GM19452 (cell line): ENCODE measurements around the gene FBXW8.

ENCODE experiments used
- ATAC-seq: cut with Tn5 transposase; IDR thresholded peaks from one replicate; pipeline ENCODE4 v1.9.1; 2021; ENCODE audit not compliant: unreplicated experiment

FBXW8 gene

DNA sequence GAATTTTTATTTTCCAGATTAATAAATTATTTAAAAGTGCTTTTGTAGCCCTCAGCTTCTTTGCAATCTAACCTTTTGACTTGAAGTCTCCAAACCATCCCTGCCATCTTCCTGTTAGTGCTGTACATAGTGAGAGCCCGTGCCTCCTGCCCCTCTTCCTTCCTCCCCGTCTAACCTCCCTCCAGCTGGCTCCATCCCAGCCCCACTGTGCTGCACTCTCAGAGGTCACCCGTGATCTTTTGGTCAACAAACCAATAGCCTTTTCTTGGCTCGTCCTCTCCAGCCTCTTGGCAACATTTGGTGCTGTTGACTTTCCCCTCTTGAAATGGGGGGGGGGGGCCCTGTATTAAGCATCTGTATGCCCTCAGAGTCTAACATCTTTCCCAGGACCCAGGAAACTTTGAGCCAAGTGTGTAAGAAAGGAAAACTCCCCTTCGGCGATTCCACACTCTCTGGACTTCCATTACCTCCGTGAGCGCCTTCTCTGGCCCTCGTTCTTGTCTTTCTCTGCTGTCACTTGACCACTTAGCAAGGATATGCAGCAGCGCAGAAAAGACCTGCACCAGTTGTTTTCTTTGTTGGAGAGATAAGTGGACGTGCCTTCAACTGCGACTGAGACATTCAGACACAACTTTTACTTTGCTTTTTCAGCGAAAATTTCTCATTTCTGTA lies 44.1 kb downstream of the FBXW8 start:
- no peak for ATAC-seq

DNA sequence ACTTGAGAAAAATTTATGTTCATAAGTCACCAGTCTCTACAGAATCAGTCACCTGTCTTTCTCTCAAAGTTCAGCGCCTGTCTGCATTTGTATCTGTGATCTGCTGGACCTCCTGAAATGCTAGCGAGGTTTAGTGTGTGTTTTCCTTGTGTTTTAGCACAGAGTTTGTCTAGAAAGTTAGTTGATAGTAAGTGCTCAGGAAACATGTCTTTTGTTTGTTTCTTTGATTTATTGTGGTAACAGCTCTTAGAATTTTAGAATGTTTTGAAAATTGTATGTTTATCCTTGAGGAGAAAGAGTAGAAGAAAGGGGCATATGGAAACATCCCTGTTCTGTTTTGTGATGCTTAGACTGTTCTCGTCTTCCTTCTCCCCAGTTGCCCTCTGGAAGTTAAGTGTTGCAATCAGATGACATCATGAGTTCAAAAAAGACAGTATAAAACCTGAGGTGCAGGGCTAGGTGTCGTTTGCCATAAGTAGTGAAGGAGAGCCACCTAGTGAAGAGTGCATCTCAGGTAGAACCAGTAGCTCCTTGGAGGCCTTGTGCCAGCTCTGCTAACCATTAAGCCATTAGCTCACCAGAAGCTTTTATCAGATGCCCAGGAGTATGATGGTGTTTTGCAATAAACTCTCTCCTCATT lies 44.8 kb downstream of the FBXW8 start:
- no peak for ATAC-seq

DNA sequence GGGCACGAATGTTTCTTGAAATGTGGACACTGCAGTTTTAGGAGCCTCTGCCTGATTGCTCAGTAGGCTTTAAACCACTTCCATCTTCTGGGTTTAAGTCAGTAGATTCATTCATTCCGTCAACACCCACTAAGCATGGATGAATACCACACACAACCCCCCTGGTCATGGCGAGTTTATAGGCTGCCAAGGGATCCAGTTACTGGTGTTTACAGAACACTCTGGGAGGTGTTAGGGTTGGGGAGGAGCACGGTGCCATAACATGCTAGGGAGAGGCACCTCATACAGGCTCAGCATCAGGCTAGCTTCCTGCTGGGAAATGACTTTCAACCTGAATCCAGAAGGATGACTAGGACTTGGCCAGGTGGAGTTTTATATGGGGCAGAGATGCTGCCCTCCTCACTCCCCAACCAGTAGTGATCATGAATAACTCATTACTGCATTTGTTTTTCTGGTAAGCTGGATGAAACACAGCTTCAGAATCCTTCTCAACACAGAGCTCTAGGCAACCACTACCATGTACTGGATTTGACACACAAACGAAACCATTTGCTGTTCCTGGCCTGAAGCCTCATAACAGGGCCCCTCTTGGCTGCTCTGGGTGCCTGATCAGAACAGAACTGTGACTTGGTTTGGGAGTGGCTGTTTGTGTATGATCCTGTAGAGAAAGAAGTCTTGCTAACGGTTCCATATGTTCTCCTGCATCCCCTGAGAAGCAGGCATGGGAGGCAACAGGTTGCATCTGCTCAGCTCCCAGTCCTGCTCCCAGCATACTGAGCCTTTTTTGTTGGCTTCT lies 47.9 kb downstream of the FBXW8 start:
- ATAC-seq, result no peak

DNA sequence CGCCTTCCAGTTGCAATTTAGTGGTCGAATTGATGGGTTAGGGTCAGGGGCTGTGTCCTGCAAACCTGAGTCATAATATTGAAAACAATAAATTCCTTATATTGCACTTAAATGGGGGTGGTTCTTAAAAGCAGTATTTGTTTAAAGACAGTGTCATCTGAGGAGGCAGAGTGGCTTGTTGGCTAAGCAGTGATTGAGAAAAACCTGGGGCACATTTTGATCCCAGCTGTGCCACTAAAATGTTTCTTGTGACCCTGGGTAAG lies 48.4 kb downstream of the FBXW8 start:
- ATAC-seq, result no peak

DNA sequence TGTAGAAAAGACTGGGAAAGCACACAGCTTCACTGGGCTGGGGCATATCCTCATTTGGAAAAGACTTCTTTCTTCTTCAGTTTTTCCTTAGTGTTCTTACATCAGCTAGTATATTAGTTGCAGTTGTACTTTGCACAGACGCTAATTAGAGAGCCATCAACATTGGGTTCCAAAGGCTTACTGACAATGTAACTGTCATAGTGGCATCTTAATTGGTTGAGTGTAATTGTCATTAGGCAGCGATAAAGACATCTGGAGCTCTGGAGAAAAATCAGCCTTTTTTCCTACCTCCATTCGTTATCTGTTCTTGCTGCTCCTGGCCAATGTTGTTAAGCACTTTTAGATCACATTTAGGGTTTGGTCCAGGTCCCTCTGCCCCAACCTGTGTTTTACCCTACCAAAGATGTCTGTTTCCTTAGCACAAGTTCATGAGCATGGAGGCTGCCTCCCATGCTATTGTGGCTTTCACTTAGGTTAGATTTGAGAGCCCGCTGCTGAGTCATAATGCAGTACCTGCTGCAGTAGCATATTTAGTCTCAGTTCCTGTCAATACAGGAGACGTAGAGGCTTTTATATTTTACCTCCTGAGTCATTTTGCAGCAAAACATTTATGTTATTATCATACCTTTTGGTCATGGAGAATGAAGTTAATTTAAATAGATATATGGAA lies 49.2 kb downstream of the FBXW8 start:
- ATAC-seq, result peak; percentile 97

DNA sequence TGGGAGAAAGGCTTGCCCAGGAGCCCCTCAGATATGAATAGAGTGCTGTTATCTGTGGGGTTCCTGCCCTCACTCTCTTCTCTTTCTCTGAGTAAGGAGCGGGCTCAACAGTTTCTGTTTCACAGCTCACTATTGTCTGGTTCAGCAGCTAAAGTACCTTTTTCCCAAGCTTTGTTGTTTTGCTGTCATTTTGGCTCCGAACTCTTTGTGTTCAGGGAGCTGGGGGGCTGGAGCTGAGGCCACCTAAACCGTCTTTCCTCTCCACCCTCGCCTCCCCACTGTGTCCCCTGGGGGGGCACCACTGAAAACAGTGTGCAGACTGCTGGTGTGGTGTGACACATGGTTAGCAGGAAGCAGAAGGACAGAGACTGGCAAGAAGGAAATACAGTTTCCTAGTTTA lies 51.4 kb downstream of the FBXW8 start:
- no peak for ATAC-seq

DNA sequence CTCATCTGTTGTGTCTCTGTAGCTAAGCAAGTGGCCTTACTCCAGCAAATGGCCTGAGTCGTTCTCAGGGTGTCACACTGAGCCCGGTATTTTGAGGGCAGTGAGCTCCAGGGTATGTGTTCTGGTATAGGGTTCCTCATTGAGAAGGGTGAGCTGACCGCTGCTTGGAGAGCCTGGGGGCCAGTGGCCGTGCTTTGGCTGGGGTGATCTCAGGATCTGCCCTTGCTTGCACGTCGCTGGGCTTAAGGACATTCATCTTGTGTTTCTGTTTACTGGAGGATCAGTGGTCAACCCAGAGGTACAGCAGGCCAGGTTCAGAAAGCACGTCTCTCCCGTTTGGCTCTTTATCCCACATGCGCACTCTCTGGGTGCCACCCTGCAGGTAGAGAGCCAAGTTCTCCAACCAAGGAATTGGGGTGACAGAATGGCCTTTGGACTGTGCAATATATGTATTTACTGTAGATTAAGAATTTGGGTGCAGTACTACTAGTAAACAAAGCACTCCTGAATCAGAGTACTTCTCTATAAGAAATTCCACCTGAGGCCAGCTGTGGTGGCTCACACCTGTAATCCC lies 52.1 kb downstream of the FBXW8 start:
- no peak for ATAC-seq

DNA sequence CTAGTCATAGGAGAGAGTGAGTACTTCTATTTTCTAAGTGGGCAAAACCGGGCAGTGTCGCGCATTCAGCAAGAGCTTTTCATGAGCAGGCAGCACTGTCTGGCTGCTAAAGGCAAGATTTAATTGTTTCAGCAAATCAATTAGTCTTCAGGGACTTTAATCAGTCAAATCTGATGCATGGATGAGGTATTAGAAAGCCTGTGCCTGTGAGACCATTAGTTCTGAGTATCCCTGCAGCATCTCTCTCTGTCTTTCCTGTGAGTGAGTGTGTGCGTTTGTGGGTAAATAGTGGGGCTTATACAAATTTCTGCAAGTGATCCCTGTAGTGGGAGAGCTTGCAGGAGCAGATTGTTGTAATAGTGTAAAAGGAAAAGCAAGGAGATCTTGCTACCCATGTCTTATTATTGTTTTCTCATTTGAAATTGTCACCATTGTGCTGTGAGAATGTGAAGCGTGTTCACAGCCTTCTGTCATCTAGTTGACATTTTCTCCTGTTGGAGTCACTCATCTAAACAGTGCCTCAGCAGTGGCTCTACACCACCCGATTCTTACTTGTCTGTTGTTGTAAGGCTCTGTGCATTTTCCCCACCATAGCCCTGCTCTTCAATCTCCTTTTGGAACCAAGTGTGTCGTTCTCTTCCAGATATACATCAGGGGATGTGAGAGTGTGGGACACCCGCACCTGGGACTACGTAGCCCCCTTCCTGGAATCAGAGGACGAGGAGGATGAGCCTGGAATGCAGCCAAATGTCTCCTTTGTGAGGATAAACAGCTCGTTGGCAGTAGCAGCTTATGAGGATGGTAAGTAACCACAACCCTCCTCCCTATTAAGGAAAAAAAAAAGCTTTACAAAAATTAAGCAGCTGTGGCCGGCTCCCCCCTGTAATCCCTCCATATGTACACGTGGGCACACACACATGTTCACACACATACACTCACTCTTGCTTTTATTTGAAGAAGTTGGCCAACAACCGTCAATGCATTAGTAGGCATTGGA lies 53.6 kb downstream of the FBXW8 start:
- no peak for ATAC-seq

DNA sequence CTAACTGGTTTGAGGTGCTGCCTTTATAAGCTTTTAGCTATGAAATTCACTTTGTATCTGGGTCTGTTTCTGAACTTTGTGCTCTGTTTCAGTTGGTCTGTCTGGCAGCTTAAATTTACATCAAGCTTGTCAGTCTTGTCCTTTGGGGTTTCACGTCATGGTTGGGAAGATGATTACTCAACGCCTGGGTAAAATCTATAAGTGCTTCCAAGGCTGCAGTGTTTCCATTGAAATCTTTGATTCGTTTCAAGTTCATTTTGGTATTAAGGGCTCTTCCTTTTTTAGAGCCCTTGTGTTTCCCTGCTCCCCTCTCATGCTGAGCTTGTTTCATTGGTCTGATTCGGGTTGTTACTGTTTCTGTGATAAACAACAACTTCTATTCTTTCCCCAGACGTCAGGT lies 58.2 kb downstream of the FBXW8 start:
- ATAC-seq, result no peak

DNA sequence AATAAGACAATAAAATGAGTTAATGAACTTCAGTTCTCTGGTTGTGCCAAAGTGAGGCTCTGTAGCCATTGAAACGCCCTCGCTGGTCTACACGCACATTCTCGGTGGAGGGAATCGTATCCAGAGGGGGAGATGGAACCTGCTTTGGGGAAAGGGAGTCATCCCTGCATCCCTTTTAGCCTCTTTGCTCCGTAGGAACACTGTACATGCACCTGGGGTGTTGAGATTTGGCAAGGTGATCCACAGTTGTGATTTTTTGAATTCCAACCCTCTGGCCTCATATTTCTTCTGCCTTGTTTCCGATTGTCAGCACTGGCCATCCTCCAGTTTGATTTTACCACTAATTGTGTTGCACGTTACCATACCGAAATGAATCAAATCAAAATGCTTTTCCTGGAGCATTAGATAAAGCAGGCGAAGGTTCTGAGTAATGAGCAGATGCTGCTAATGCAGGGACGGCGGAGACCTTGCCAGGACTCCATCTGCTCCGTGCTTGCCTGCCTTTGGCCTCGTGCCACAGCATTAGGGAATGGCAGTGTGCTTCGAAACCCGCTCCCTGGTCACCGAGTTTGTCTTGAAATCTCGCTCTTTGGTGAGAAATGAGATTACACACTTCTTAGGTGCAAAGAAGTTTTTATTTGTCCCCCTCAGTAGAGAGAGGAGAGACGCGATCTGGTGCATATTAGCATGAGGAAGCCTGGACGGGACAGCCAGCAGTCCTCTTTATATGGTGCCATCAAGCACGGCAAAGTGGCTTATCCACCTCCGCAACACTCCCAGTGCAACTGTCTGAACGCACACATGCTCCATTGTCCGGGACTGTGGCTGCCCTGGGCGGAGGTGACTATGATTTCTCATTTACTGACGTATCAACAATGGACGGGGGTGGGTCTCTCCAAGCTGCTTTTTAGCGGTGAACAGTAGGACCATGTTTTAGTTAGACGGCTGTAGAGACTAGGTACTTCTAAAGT lies 59.1 kb downstream of the FBXW8 start:
- no peak for ATAC-seq

DNA sequence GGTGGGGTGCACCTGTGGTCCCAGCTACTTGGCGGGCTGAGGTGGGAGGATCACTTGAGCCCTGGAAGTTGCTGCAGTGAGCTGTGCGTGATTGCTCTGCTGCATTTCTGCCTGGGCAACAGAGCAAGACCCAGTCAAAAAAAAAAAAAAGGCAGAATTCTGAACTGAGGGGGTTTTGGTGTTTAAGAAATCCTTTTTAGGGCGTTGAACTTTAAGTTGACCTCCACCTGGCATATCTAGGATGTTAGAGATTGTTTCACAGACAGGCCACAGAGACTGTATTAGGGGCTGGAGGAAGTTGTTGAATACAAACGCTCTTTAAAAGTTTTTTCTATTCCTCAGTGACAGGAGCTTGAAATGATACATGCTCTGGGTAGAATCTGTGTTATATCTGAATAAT lies 60.5 kb downstream of the FBXW8 start:
- ATAC-seq, result no peak

DNA sequence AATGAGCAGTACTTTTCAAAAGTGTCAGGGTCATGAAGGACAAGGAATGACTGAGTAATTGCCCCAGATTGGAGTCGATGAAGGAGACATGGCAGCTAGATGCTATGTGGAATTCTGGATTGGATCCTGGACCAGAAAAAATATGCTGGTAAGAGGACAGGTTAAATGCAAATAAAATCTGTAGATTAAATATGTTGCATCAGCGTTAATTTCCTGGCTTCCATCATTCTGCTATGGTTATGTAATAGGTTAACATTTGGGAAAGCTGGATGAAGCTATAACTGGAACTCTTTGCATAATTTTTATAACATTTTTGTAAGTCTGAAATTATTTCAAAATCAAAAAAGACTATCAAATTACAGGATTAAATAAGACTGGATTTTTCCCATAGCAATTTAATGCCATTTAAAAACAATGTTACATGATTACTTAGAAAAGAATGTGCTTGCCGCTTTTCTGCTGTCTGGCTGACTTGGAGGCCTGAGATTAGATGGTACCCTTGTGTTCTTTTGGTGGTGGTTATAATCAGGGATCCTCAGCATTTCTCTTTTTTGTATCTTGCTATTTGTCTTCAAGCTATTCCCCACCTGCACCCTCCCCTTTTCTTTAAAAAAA lies 65.1 kb downstream of the FBXW8 start:
- no peak for ATAC-seq

DNA sequence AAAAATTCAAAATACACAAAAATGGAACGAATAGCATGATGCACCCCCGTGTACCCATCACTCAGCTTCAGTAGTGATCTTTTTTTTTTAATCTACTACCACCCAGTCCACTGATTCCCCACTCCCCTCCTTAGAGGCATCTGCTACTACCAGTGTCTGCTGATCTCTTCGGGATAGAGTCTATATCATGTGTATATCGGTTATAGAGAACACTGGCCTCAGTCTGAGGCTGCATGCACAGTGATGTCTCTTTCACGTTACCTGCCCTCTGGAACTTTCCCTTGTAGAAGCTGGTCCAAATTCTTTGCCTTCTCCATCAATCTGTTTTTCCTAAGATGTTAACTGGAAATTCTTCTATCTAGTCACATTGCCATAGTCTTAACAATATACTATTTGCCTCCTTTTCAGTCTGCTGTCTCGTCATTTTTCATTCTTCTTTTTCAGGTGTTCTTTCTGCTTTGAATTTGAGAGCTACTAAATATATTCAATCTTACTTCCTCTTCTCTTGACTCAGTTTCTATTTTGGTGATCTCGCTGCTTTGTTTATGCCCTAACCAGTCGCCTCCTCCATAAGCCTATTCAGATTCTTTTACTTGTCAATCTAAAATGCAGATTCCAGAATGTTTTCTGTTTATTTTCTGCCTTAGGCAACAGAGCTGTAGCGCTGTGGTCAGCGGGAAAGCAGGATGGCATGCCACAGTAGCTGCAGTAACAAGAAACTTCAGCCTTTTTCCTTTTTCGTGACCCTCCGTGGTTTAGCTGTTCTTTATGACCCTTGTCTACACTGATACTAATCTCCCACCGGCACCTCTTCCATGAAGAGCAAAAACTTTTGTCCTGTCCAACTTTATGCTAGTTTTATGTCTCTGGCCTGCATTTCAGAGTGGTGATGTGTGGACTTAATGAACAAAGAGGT lies 67.0 kb downstream of the FBXW8 start:
- no peak for ATAC-seq

DNA sequence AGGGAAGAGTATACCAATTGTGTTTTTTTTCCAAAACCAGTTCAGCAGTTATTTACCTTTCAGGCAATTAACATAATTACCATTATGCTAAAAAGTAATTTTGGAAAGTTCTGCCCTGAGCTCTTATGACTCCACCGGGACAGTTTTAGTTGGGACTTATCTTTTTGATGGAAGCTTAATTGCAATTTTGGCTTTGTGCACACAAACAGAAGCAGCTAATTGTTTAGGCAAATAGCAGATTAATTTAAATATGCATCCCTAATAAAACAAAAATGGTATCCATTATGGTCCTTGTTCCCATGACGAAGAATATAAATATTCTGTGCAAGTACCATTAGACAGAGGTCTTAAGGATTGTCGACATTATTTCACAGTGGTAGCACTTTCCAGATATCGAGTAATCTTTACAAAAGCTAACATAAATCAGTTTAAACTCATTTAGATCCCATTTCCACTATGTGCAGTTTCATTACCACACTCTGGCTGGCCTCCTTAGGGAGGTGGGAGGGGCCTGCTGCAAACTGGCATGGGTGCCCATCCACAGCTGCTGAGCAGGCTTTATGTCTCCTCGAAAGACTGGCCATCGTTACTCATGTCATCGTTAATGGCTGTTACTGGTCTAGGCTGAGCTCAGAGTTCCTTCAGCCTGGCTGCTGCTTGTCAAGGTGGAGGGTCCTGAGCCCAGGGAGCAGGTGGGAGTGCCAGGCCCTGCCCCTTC lies 68.2 kb downstream of the FBXW8 start:
- no peak for ATAC-seq

DNA sequence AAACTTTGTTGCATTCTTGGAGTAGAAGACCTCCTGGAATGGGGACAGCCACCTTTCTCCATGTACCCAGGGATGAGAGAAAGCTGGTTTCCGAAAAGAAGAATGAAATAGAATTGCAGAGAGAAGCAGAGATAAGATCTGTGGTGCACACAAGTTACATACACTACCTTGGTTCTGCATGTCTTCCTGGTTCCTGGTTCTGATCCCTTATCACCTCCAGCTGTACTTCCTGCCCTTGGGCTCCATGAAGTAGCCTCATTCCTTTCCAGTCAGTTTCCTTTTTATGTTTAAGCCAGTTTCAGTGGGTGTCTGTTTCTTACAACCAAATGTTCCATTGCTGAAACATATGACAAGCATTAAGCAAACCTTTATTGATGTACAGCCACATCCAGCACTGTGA lies 69.3 kb downstream of the FBXW8 start:
- ATAC-seq, result no peak

DNA sequence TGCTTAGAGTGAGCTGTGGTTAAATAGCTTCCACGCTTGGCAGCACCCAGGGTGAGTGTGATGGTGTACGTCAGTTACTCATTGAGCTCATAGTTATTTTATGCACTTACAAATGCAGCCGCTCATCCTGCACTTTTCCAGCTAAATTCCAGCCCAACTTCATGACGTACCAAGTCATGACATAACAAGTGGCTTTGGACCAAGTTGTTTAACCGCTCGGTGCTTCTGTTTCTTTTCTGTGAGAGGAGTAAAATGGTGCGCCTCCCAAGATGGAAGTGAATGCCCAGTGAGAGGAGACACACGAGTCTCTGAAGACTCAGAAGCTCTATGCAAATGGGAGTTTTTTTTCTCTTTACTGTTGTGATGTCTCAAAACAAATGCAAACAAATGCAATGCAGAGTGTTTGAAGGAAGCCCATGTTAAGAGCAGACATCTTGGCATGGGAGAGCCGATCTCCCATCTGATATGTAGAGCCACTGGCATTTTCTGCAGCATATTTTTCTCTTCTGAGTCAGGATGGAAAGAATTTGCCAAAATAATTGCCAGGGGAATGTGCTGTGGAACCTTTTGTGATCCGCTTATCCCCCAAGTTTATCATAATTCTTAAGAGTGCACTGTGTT lies 72.2 kb downstream of the FBXW8 start:
- no peak for ATAC-seq

DNA sequence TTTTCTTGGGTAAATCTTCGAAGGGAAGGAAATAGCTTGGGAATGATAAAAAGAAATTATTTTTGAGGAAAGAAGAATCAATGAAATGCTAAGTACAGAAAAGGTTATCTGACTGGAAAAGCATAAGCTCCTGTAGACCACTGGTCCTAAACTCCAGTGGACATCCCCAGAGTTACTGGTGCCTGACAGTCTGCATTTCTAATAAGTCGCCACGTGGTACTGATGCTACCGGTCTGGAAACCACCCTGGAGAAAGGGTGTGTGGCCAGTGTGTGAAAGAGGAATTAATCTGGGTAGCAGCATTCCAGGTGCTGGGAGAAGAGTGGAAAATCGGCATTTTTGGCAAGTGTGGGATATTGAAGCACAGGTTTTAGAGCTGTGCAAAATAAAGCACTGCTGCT lies 73.3 kb downstream of the FBXW8 start:
- ATAC-seq, result no peak
